Astrocyte (in vitro differentiated cells and primary cell): ENCODE results near the gene SHOX. TPM values are rescaled to one million over a fixed set of nuclear protein-coding genes. Genes with fewer than 3 reads are reported as not detected.

Experiments
- DNase-seq: peaks from one replicate; pipeline ENCODE4 v3.0.0-alpha.2; 2010; ENCODE audit warnings: low read depth
- FAIRE-seq: peaks from 2 replicates; lab custom pipeline; 2011; peaks lifted over from hg19 to GRCh38; lab: Jason Lieb, UNC
- H2AFZ ChIP-seq: 2 replicates; pipeline ENCODE4 v1.6.0; 2012; ENCODE audit warnings: low read depth, low read length, inconsistent platforms
- H3K27ac ChIP-seq: 2 replicates; pipeline ENCODE4 v1.5.1; 2011; ENCODE audit warnings: low read depth, low read length, inconsistent platforms
- H3K27me3 ChIP-seq: 2 replicates; pipeline ENCODE4 v1.6.0; 2011; ENCODE audit warnings: low read length, inconsistent platforms; ENCODE audit not compliant: insufficient read depth
- H3K36me3 ChIP-seq: 2 replicates; pipeline ENCODE4 v1.5.1; 2011; ENCODE audit warnings: low read length, inconsistent platforms; ENCODE audit not compliant: insufficient read depth
- H3K4me1 ChIP-seq: 2 replicates; pipeline ENCODE4 v1.5.1; 2011; ENCODE audit warnings: low read length, inconsistent platforms; ENCODE audit not compliant: insufficient read depth
- H3K4me2 ChIP-seq: 2 replicates; pipeline ENCODE4 v1.6.0; 2012; ENCODE audit warnings: low read length, inconsistent platforms
- H3K4me3 ChIP-seq: 2 replicates; pipeline ENCODE4 v1.5.1; 2011; ENCODE audit warnings: low read depth, mild to moderate bottlenecking, low read length, inconsistent platforms; ENCODE audit not compliant: insufficient read depth
- H3K79me2 ChIP-seq: 2 replicates; pipeline ENCODE4 v1.6.0; 2012; ENCODE audit warnings: mild to moderate bottlenecking, low read length, inconsistent platforms; ENCODE audit not compliant: insufficient read depth
- H3K9ac ChIP-seq: 2 replicates; pipeline ENCODE4 v1.6.0; 2012; ENCODE audit warnings: mild to moderate bottlenecking, low read length, inconsistent platforms
- H3K9me3 ChIP-seq: 2 replicates; pipeline ENCODE4 v1.5.1; 2012; ENCODE audit warnings: low read depth, mild to moderate bottlenecking, low read length, inconsistent platforms; ENCODE audit not compliant: insufficient read depth
- H4K20me1 ChIP-seq: 2 replicates; pipeline ENCODE4 v1.6.0; 2012; ENCODE audit warnings: low read length, inconsistent platforms; ENCODE audit not compliant: insufficient read depth
- H3K27ac Mint-ChIP-seq: one replicate; pipeline ENCODE4 v1.8.0; 2021; ENCODE audit warnings: mild to moderate bottlenecking, mixed read lengths; ENCODE audit not compliant: unreplicated experiment
- H3K27me3 Mint-ChIP-seq: one replicate; pipeline ENCODE4 v1.8.0; 2021; ENCODE audit warnings: low read depth, mixed read lengths; ENCODE audit not compliant: unreplicated experiment
- H3K36me3 Mint-ChIP-seq: one replicate; pipeline ENCODE4 v1.8.0; 2021; ENCODE audit warnings: low read depth, mixed read lengths; ENCODE audit not compliant: unreplicated experiment
- H3K4me1 Mint-ChIP-seq: one replicate; pipeline ENCODE4 v1.8.0; 2021; ENCODE audit warnings: low read depth, mixed read lengths; ENCODE audit not compliant: unreplicated experiment
- H3K4me3 Mint-ChIP-seq: one replicate; pipeline ENCODE4 v1.8.0; 2021; ENCODE audit warnings: mild to moderate bottlenecking, moderate library complexity, mixed read lengths; ENCODE audit not compliant: unreplicated experiment
- H3K9me3 Mint-ChIP-seq: one replicate; pipeline ENCODE4 v1.8.0; 2021; ENCODE audit warnings: mild to moderate bottlenecking, mixed read lengths; ENCODE audit not compliant: unreplicated experiment
- CTCF ChIP-seq: IDR thresholded peaks from 2 replicates; pipeline ENCODE4 v1.5.1; 2011; ENCODE audit warnings: low read depth, mild to moderate bottlenecking, inconsistent platforms, low read length, moderate library complexity; ENCODE audit not compliant: insufficient read depth
- EZH2 ChIP-seq: IDR thresholded peaks from 2 replicates; pipeline ENCODE4 v1.6.1; 2012; ENCODE audit warnings: mild to moderate bottlenecking, low read length, inconsistent platforms; ENCODE audit not compliant: insufficient read depth
- total RNA-seq: library from RNA; stranded (reverse); gene quantifications from 2 replicates; pipeline ENCODE4 v1.2.1, GENCODE V29; 2021

The SHOX gene
- total RNA-seq, 1 donor from 2014 or later = not detected

- FAIRE-seq (no peak), DNase-seq (no peak)
- no peak for TF ChIP-seq CTCF
- TF ChIP-seq EZH2 = no peak
- Histone ChIP-seq H4K20me1 (no peaks in the 10 kb centered on the region), H3K4me2 (no peak overlapping the region), H3K27me3 (no peaks in the 10 kb centered on the region), H3K9ac (no peak overlapping the region), H3K27ac (no peak overlapping the region), H3K4me3 (no peak overlapping the region), H3K79me2 (no peaks in the 10 kb centered on the region), H3K9me3 (peaks cover 11% of the 10 kb centered on the region), H3K36me3 (no peaks in the 10 kb centered on the region), H2AFZ (no peak overlapping the region), H3K4me1 (no peaks in the 10 kb centered on the region)
- Mint-ChIP-seq H3K36me3 (no peaks in the 10 kb centered on the region), H3K27ac (no peak overlapping the region), H3K27me3 (no peaks in the 10 kb centered on the region), H3K4me1 (no peaks in the 10 kb centered on the region), H3K9me3 (peaks cover 20% of the 10 kb centered on the region), H3K4me3 (no peak overlapping the region)
These were observed 51.4 kb downstream of the SHOX start for GRCh38 chrX:681989-682388.

- Mint-ChIP-seq H3K36me3 (no peaks in the 10 kb centered on the region), H3K9me3 (peaks cover 20% of the 10 kb centered on the region)
These were observed 52.3 kb downstream of the SHOX start for GRCh38 chrX:682892-683291.

More at GRCh38 chrX:682892-683291, 52.3 kb downstream of the SHOX start:
- DNase-seq (no peak), FAIRE-seq (no peak)
- Histone ChIP-seq H3K9ac (no peak overlapping the region), H3K4me2 (no peak overlapping the region), H3K27ac (no peak overlapping the region), H3K4me3 (no peak overlapping the region), H3K9me3 (peaks cover 11% of the 10 kb centered on the region), H3K36me3 (no peaks in the 10 kb centered on the region), H3K27me3 (no peaks in the 10 kb centered on the region), H2AFZ (no peak overlapping the region), H3K79me2 (no peaks in the 10 kb centered on the region), H3K4me1 (no peaks in the 10 kb centered on the region), H4K20me1 (no peaks in the 10 kb centered on the region)
- no peak overlapping the region for H3K4me3 Mint-ChIP-seq
- TF ChIP-seq CTCF = no peak
- no peak for TF ChIP-seq EZH2
- H3K4me1 Mint-ChIP-seq = no peaks in the 10 kb centered on the region
- no peaks in the 10 kb centered on the region for H3K27me3 Mint-ChIP-seq
- H3K27ac Mint-ChIP-seq = no peak overlapping the region
